Measurements from ENCODE around the gene PYROXD2.

- TF ChIP-seq AFF4 (CRISPR knock-in tag; IDR thresholded peaks at IDR 0.05; ENCODE audit: borderline replicate concordance), result no peak
- TF ChIP-seq CTCF (IDR thresholded peaks at IDR 0.05), result no peak
- no peak for TF ChIP-seq KAT7 (CRISPR knock-in tag; IDR thresholded peaks at IDR 0.05; ENCODE audit: borderline replicate concordance)
- no peak for TF ChIP-seq USF2 (CRISPR knock-in tag; IDR thresholded peaks at IDR 0.05)
Observed at GRCh38 chr10:98369801-98370200, 45.2 kb downstream of the PYROXD2 start.

Data from WTC11 (cell line).